Activated CD4-positive, CD25-positive, alpha-beta regulatory T cell (primary cell): Measurements from ENCODE around the gene IL17F.

Experiments
- DNase-seq, 4 experiments: peaks; one replicate each; lab custom pipeline; 2025; lab: John Stamatoyannopoulos, UW

IL17F gene

DNA sequence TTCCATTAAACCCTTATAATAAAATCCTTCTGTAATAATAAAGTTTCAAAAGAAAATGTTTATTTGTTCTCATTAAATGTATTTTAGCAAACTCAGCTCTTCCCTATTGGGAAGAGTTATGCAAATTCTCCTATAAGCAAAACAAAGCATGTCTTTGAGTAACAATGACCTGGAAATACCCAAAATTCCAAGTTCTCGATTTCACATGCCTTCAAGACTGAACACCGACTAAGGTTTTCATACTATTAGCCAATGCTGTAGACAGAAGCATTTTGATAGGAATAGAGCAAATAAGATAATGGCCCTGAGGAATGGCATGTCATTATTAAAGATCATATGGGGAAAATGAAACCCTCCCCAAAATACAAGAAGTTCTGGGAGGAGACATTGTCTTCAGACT is 54.3 kb downstream of the IL17F start:
- DNase-seq, result no peak

DNA sequence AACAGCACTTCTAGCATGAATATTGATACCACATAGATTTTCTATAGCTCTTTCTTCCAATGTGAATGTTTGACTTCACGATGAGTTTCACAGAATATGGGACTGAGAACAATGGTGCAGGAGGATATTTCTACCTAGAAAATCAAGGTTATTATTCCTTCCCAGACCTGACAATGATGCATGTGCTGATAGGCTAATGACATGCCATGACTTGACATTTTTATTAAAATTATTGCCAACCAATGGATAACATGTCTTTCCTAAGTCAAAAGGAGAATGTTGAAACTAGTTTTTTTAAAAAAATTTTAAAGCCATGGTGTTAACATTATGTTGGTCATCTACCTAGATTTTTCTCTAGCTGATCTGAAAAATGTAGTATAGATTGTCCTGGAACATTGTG is 57.2 kb downstream of the IL17F start:
- no peak for DNase-seq
